ACHN (cell line): ENCODE data around the gene HEXB.
A peak's percentile ranks its signal among the peaks of the same experiment; 100 is the strongest.
"Not testable (repeated sequence)": the region's sequence is repeated elsewhere in the genome, so short reads cannot be mapped to it uniquely, and the experiment has no call there.

Source experiments
- DNase-seq: peaks from one replicate; pipeline ENCODE4 v3.0.0-alpha.2; 2015
- in situ Hi-C: cut with HindIII; loops from 2 replicates; pipeline ENCODE4 v1.10.0; 2017; ENCODE audit warnings: low sequenced_read_pairs, low pct_ligation_motif_present, low pct_unique_long_range_greater_than_20kb

Gene HEXB

GRCh38 chr5:74685979-74686631, 1.1 kb downstream of the HEXB start:
- in situ Hi-C loops: no loop called here

GRCh38 chr5:74686962-74687751, 2.1 kb downstream of the HEXB start:
- in situ Hi-C loops: no loop called here

More at GRCh38 chr5:74685979-74686631, 1.1 kb downstream of the HEXB start:
- DNase-seq: no peak

GRCh38 chr5:74693191-74693590, 8.2 kb downstream of the HEXB start:
- in situ Hi-C loops: no loop called here

More at GRCh38 chr5:74686962-74687751, 2.1 kb downstream of the HEXB start:
- no peak for DNase-seq

GRCh38 chr5:74717596-74717995, 32.6 kb downstream of the HEXB start:
- in situ Hi-C loops: no loop called here
- no peak for DNase-seq

More at GRCh38 chr5:74693191-74693590, 8.2 kb downstream of the HEXB start:
- no peak for DNase-seq

- in situ Hi-C loops: no loop called here
- no peak for DNase-seq
Measured at GRCh38 chr5:74722271-74722670, 37.2 kb downstream of the HEXB start.

GRCh38 chr5:74725331-74725730, 40.3 kb downstream of the HEXB start:
- in situ Hi-C loops: no loop called here
- DNase-seq: no peak

- DNase-seq: no peak
- in situ Hi-C loops: no loop called here
Measured at GRCh38 chr5:74736759-74737158, 51.7 kb downstream of the HEXB start.

- in situ Hi-C loops: no loop called here
- no peak for DNase-seq
Measured at GRCh38 chr5:74738406-74738805, 53.4 kb downstream of the HEXB start.

- DNase-seq, in situ Hi-C loops: not testable (repeated sequence)
Measured at GRCh38 chr5:74748742-74749141, 63.7 kb downstream of the HEXB start.

- in situ Hi-C loops: no loop called here
- DNase-seq: no peak
Measured at GRCh38 chr5:74761241-74761640, 76.2 kb downstream of the HEXB start.

- in situ Hi-C loops: no loop called here
- peak; percentile 89 for DNase-seq
Measured at GRCh38 chr5:74762599-74762998, 77.6 kb downstream of the HEXB start.

- DNase-seq: no peak
- in situ Hi-C loops: no loop called here
Measured at GRCh38 chr5:74763504-74763903, 78.5 kb downstream of the HEXB start.

GRCh38 chr5:74765201-74765600, 80.2 kb downstream of the HEXB start:
- in situ Hi-C loops: no loop called here
- DNase-seq: no peak

- DNase-seq: no peak
- in situ Hi-C loops: no loop called here
Measured at GRCh38 chr5:74765929-74766328, 80.9 kb downstream of the HEXB start.

- no peak for DNase-seq
- in situ Hi-C loops: no loop called here
Measured at GRCh38 chr5:74766418-74766848, 81.4 kb downstream of the HEXB start.

GRCh38 chr5:74766849-74767578, 82.0 kb downstream of the HEXB start, which contains the start of the genes GFM2 and NSA2:
Gene GFM2, minus strand, starts transcription at chr5:74767117. Its CDS starts 3,375 bp downstream, at chr5:74763742.
Gene NSA2, plus strand, starts transcription at chr5:74767249. Its CDS starts 112 bp downstream, at chr5:74767361.
- in situ Hi-C loops: no loop called here
- peak; percentile 94 for DNase-seq

- peak; percentile 19 for DNase-seq
- in situ Hi-C loops: no loop called here
Measured at GRCh38 chr5:74767579-74767913, 82.5 kb downstream of the HEXB start.
